AG09309 (cell line): ENCODE measurements around the gene FLT4.

Experiments used
- DNase-seq: peaks from one replicate; pipeline ENCODE4 v3.0.0-alpha.2; 2010; ENCODE audit warnings: low read depth
- H3K4me3 ChIP-seq: 2 replicates; pipeline ENCODE4 v1.5.1; 2011; ENCODE audit warnings: mild to moderate bottlenecking, low read depth, low read length, moderate library complexity; ENCODE audit not compliant: control insufficient read depth
- TF ChIP-seq, protein P1 (sequence below): IDR thresholded peaks from 2 replicates; pipeline ENCODE4 v1.5.1; 2011; ENCODE audit warnings: mild to moderate bottlenecking, low read depth, low read length, inconsistent platforms; ENCODE audit not compliant: insufficient read depth, control insufficient read depth; ENCODE audit errors: missing control alignments

Gene FLT4

DNA sequence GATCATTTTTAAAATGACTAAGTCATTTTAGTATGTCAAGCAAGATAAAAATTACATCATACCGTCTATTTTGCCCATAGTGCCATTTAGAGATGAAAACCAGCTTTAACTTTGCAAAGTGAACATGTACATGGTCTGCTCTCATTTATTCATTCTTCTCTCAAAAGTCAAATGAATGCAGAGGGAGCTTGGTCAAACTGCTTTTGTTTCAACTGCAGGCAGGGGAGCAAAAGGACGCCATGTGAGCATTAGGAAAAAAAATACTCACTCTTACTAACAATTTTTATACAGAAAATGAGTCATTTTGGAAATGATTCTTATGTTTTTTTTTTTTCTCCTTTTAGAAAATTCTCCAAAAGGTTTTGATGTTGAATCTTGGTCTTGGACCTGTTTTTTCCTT, 73.8 kb downstream of the FLT4 start:
- no peak for DNase-seq
- TF ChIP-seq, protein P1, sequence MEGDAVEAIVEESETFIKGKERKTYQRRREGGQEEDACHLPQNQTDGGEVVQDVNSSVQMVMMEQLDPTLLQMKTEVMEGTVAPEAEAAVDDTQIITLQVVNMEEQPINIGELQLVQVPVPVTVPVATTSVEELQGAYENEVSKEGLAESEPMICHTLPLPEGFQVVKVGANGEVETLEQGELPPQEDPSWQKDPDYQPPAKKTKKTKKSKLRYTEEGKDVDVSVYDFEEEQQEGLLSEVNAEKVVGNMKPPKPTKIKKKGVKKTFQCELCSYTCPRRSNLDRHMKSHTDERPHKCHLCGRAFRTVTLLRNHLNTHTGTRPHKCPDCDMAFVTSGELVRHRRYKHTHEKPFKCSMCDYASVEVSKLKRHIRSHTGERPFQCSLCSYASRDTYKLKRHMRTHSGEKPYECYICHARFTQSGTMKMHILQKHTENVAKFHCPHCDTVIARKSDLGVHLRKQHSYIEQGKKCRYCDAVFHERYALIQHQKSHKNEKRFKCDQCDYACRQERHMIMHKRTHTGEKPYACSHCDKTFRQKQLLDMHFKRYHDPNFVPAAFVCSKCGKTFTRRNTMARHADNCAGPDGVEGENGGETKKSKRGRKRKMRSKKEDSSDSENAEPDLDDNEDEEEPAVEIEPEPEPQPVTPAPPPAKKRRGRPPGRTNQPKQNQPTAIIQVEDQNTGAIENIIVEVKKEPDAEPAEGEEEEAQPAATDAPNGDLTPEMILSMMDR: no peak
- H3K4me3 ChIP-seq: no peak overlapping the region

DNA sequence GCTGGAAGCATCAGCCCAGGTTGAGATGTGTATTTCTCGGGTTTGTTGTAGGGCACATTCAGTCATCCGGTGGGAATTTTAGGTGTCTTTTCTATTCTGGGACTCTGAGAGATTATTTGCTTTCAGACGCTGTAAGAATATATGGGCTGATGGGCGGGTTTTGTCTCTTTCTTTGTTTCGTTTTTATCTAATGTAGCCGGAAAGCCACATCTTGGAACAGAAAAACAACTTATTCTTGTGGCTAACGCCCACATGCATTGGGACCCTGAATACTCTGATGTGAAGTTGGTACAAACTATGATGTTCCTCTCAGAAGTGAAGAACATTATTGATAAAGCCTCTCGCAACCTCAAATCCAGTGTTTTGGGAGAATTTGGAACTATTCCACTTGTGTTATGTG, 80.5 kb downstream of the FLT4 start:
- TF ChIP-seq, protein P1: no peak
- no peak overlapping the region for H3K4me3 ChIP-seq
- no peak for DNase-seq

DNA sequence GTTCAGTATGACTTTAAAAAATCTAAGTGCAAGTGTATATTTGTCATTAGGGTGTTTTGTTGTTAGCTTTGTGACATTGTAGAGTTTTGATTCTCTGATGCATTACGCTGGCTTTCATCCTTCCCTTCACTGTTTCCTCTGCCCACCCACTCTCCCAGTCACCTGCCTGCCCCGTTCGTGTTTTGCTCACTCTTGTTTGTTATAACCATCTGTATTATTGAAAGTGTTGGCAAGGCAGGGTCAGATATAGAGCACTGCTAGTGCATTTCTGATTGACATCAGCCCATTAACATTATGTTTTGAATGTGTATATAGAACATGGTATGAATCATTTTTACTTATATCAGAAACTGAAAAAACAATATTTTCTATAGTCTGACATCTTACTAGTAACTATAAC, 85.4 kb downstream of the FLT4 start:
- TF ChIP-seq, protein P1: no peak
- H3K4me3 ChIP-seq: no peak overlapping the region
- DNase-seq: no peak

DNA sequence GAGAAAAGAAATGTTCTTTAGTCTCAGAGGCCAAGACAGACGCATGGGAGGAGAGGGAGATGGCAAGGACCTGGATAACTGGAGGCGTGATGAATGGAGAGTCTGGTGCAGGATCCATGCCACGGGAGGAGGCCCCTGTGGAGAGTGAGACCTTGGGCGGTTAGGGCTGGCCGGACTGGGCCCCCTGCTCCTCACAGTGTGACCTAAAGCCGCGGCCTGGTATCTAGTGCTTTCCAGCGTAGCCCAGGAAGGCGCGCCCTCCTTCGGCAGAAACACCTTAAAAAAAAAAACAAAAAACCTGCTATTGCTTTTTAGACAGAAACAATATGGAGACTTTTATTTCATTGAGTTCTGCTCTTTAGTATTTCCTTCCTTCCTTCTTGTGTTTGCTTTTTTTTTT, 91.2 kb downstream of the FLT4 start:
- TF ChIP-seq, protein P1: no peak
- no peak overlapping the region for H3K4me3 ChIP-seq
- DNase-seq: no peak

DNA sequence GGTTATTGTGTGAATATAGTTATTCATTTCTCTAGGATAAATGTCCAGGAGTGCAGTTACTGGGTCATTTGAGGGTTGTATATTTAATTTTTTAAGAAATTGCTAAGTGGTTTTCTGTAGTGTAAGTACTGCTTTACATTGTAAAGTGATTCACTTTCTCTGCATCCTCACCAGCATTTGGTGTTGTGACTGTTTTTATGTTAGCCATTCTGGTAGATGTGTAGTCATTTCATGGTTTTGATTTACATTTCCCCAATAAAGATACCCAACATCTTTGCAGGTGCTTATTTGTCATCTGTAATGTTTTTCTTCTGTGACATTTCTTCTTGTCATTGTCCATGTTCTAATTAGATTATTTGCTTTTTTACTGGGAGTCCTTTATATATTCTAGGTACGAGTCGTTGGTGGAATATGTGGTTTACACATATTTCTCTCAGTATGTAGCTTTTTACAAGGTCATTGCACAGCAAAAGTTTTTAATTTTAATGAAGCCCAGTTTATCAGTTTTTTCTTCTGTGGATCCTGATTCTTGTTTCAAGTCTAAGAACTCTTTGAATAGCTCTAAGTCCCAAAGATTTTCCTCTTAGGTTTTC, 92.1 kb downstream of the FLT4 start:
- no peak for DNase-seq
- TF ChIP-seq, protein P1: no peak
- H3K4me3 ChIP-seq: no peak overlapping the region

DNA sequence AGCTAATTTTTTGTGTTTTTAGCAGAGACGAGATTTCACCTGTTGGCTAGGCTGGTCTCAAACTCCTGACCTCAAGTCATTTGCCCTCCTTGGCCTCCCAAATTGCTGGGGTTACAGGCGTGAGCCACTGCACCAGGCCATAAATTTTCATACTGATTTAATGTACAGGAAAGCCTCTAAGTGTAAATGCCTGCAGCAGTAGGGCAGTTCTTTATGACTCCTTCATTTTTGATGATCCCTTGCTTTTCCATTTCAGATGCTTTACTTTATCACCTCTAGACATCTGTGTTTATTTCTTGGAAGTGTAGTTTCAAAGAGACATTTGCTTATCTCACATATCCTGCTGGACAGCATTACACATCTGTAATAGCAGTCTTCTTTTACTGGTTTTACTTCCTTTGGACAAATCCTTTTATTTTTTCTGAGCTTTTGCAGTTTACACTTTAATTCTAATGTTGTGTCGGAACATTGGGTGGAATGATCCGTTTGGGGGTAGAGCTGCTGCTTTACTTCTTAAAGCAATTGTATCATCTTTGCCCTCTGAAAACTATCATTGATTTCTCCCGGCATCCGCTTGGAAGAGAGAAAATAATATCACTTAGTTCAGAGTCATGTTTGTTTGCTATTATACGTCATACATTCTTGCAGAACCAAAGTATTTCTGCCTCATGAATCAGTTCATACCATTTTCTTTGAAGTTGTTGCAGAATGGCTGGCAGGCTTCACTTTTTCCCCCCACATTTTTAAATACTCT, 94.1 kb downstream of the FLT4 start:
- DNase-seq: no peak
- no peak overlapping the region for H3K4me3 ChIP-seq
- TF ChIP-seq, protein P1: no peak
